GM18951 (cell line): Measurements from ENCODE around the gene AKR1B15.

Experiments
- POLR2A ChIP-seq: IDR thresholded peaks from 4 replicates; pipeline ENCODE4 v1.6.1; 2011; ENCODE audit warnings: mild to moderate bottlenecking; ENCODE audit not compliant: insufficient read length, insufficient read depth; ENCODE audit errors: extremely low read depth
- in situ Hi-C: fragments of 300-500 bp; cut with MboI; formaldehyde crosslinking; loops from one replicate; pipeline ENCODE4 v1.12.0; 2022; ENCODE audit warnings: low sequenced_read_pairs, mixed read lengths, inconsistent platforms; ENCODE audit not compliant: unreplicated experiment

AKR1B15 gene

GRCh38 chr7:134627775-134628153, 78.9 kb downstream of the AKR1B15 start:
- TF ChIP-seq POLR2A: no peak
- in situ Hi-C loops: loop anchor here (25.0 kb wide), 1 partner anchor 335 kb away; no protein-coding TSS in a partner anchor

GRCh38 chr7:134629445-134629844, 80.5 kb downstream of the AKR1B15 start:
- TF ChIP-seq POLR2A: no peak
- in situ Hi-C loops: loop anchor here (25.0 kb wide), 1 partner anchor 333 kb away; no protein-coding TSS in a partner anchor
